GM18517 (cell line): ENCODE data around the gene PXMP2.

Experiments
- ATAC-seq: cut with Tn5 transposase; IDR thresholded peaks from one replicate; pipeline ENCODE4 v1.9.1; 2021; ENCODE audit warnings: mild to moderate bottlenecking, moderate library complexity; ENCODE audit not compliant: unreplicated experiment

PXMP2 gene

DNA sequence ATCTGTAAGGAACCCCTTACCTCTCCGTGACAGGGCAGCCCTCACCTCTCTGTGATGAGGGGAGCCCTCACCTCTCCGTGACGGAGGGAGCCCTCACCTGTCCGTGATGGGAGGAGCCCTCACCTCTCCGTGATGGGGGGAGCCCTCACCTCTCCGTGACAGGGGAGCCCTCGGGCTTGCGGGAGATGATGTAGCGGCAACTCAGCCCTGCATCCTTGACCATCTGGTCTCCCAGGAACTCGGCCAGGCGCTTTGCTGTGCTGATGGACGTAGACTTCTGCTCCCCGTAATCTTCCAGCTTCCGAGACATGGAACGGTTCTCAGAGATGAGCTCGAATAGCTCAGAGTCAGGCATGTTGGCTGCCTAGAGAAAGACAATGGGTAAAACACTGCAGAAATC, 28.2 kb upstream of the PXMP2 start:
- no peak for ATAC-seq

DNA sequence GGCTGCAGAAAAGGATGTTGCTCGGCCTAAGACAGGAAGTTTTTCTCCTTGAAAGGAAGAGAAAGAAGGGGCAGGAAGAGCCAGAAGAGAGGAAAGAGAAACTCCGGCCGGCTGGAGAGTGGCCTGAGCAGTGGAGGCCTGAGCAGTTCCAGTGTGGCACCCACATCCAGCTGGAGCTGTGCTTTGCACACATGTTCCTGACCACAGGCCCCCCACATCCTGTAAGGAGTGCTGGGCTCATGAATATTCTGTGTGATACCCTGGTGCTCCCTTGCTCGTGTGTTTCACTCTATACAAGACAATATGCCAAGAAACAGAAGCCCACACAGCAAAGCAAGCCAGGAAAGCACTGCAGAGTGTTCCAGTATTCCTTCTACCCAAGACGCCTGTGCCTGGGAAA, 27.3 kb upstream of the PXMP2 start:
- ATAC-seq, result no peak

DNA sequence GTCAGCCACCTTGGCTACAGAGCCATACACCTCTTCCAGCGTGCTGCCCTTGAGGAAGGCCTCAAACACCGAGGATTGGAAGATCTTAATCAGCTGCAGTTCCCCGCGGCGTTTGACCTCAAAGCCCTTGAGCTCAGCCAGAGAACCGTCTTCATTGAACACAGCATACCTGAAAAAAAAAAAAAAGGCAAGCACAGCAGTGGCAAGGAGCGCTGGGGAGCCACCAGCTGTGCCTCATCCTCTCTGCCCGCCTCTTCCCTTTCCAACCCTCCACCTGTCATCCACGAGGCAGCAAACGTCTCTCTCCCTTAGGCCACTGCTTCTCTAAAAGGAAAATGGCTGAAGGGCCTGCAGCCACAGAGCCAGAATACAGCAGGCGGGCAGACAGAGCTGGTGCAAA, 26.4 kb upstream of the PXMP2 start:
- no peak for ATAC-seq

- no peak for ATAC-seq
Observed at GRCh38 chr12:132661972-132662371, 25.4 kb upstream of the PXMP2 start.

- ATAC-seq, result no peak
Observed at GRCh38 chr12:132662901-132663755, 24.3 kb upstream of the PXMP2 start.

- no peak for ATAC-seq
Observed at GRCh38 chr12:132664206-132665148, 22.9 kb upstream of the PXMP2 start.

DNA sequence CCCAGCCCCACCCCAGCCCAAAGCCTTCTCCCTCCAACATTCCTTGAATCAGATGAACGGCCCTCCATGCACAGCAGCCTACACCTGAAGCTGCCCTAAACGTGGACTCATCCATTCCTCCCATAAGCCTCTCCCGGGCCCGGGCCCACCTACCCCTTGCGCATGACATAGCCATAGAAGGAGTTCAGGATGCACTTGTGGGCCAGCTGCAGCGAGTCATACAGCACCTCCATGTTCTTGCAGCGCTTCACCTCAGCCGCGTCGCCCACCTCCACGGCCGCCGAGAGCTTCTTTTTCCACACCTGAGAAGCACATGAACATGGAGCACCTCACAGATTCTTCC, 22.3 kb upstream of the PXMP2 start:
- no peak for ATAC-seq

DNA sequence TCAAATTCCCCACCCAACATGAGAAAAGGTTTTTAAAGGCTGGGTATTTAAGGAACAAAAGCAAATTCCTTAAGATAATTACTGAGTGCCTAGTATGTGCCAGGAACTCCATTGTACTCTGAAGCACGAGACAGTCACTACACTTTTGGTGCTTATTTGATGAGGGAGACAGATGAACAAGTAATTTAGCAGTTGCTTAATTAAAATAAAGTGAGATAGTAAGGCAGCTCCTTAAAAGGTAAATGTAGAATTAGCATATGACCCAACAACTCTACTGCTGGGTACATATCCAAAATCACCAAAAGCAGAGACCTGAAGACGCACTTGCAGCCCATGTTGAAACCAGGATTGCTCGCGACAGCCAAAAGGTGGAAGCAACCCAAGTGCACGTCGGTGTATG, 21.6 kb upstream of the PXMP2 start:
- ATAC-seq, result no peak

GRCh38 chr12:132668191-132669088, 18.9 kb upstream of the PXMP2 start:
- no peak for ATAC-seq

GRCh38 chr12:132669166-132669879, 18.1 kb upstream of the PXMP2 start:
- no peak for ATAC-seq

- ATAC-seq, result no peak
Observed at GRCh38 chr12:132672116-132672515, 15.3 kb upstream of the PXMP2 start.

DNA sequence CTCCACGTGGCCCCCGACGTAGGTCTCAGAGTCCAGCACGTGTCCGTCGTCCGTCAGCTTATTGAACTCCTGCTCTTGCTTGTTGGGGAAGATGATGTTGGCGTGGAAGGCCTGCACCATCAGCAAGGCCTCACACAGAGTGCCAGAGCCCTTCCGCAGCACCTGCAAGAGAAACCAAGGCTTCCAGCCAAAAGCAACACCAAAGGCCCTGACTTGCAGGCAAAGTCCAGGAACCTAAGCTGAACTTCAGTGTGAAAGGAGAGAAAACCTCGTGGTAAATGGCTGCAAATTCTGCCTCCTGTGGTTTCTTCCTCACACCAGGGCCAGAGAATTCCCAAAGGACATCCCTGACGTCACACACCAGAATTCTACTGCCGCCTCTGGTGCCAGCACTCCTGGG, 14.7 kb upstream of the PXMP2 start:
- ATAC-seq, result no peak

GRCh38 chr12:132673288-132674179, 13.9 kb upstream of the PXMP2 start:
- no peak for ATAC-seq

DNA sequence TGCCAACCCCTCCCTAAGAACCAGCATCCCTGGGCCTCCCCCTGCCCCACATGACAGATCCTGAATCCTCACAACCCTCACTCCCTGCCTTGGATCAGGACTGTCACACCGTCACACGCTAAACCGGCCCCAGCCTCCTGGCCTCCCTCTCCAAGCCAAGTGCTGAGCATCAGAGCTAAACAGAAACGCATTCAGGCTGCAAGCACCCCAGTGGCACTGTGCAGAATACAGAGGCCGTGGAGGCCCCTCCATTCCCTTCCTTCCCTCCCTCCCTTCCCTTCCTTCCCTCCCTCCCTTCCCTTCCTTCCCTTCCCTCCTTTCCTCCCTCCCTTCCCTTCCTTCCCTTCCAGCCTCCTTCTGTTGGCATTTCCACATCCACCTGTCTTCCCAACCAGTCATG, 12.8 kb upstream of the PXMP2 start:
- no peak for ATAC-seq

DNA sequence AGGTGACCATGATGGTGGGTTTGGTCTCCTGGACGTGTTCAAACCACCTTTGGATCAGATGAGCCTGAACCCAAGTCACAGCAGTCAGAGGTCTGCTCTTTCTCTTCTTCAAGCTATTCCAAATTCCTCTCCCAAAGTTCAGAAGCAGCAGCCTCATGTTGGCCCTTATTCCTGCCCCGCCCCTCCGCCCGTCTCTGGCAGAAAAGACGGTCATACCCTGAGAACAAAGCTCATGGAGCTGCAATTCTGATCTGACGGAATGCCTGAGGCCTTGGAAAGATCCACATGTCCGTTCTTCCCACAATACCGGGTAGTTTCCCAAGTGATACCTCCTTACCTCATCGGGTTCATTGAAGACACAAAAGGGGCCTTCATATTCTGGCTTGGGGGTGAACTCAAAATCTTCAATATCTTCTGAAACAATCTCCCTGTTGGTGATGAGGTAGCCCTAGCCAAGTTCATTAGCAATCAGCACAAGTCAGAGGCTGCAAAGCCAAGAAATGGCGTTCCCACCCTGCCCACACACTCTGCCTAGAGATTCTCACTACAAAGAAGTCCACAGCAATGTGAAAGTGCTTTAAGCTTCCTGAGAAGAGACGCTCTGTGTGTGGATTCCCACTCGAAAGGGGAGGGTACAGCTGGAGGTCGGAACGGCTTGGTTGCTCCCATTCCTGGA, 11.5 kb upstream of the PXMP2 start:
- ATAC-seq, result no peak

DNA sequence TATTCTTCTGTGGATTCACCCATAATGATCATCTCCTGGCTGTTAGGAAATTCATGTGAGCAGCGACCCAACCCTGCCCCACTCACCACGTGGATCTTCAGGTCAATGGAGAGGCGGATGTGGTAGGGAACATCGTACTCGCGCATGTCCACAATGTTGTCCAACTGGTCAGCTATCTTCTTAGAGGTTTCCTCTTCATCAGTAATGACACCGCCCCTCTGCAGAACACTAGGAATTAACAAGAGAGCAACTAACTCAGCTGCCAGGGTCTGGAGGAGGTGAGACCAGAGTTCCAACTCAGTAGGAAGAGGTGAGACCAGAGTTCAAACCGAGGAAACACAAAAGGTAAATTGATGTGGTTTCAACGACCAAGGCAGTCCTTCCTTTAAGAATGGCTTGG, 9.9 kb upstream of the PXMP2 start:
- no peak for ATAC-seq

DNA sequence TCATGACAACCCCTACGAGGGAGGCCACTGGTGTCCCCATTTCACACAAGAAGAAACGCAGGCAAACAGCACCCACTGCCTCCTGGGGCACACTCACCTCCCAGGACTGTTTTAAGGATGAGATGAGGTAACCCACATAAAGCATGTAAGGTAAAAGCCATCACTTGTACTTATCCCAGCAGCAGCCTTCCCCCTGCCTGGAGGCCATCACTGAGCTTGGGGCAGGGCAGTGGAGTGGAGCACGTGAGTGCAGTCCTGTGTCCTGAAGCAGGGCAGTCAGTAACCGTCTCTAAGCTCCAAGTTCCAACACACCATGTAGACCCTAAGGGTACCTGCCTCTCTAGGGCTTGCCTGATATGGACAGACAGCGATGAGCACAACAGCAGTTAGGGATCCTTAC, 2.0 kb upstream of the PXMP2 start:
- ATAC-seq, result no peak

DNA sequence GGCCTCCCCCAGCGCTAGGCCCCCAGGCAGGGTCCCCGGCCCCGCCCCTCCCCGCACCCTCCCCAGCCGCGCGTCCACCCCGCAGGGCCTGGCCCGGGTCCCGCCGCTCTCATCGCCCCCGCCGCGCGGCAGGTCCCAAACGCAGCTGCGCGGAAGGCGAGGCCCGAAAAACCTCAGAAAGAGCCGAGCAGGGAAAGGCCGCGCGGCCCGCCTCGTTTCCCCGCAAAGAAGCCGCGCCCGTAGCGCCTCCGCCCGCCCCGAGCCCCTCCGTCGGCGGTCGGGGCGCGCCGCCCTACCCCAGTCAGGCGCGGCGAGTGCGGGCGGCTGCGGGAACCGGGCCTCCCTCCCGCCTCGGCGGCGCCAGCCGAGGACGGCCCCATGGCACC, 569 bp upstream of the PXMP2 start:
- ATAC-seq, result no peak

DNA sequence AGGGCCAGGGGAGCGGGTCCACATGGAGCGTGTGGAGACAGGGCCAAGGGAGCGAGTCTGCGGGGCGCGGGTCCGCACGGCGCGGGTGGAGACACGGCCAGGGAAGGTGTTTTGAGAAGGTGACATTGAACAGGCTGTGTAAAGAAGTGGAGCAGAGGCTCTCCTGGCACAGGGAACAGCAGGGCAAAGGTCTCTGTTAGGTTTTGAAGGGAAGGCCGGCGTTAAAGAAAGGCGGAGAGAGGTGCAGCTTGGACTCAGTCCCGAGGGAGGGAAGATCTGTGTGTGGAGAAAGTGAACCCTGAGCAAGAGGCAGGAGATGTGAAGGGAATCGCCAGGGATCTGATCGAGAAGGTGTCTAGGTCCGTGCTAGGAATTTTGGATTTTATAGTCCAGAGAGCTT, 1.8 kb downstream of the PXMP2 start:
- ATAC-seq, result no peak
